SHP77 treated with DMSO at 0.1 percent for 48 hours (cell line): ENCODE results near the gene HEPACAM2.
A peak's percentile ranks its signal among the peaks of the same experiment; 100 is the strongest.

Experiments
- DNase-seq: peaks from one replicate; lab custom pipeline; 2025; lab: John Stamatoyannopoulos, UW

The HEPACAM2 gene

GRCh38 chr7:93226310-93226709, at the start of gene HEPACAM2:
TSS of gene HEPACAM2 (minus strand) at chr7:93226469.
- peak; percentile 69 for DNase-seq

GRCh38 chr7:93265220-93265619, 39.0 kb upstream of the HEPACAM2 start:
- no peak for DNase-seq

- no peak for DNase-seq
Measured at GRCh38 chr7:93262535-93262934, 36.3 kb upstream of the HEPACAM2 start.

- no peak for DNase-seq
Measured at GRCh38 chr7:93258661-93259060, 32.4 kb upstream of the HEPACAM2 start.

- no peak for DNase-seq
Measured at GRCh38 chr7:93249491-93250148, 23.4 kb upstream of the HEPACAM2 start.

GRCh38 chr7:93245525-93246432, 19.5 kb upstream of the HEPACAM2 start:
- no peak for DNase-seq

- DNase-seq, result no peak
Measured at GRCh38 chr7:93242106-93242505, 15.8 kb upstream of the HEPACAM2 start.

GRCh38 chr7:93239824-93240223, 13.6 kb upstream of the HEPACAM2 start:
- DNase-seq, result no peak

- DNase-seq, result no peak
Measured at GRCh38 chr7:93238748-93239147, 12.5 kb upstream of the HEPACAM2 start.

- no peak for DNase-seq
Measured at GRCh38 chr7:93238131-93238530, 11.9 kb upstream of the HEPACAM2 start.

GRCh38 chr7:93235541-93235940, 9.3 kb upstream of the HEPACAM2 start:
- DNase-seq, result no peak

GRCh38 chr7:93232673-93233018, 6.4 kb upstream of the HEPACAM2 start:
- DNase-seq, result no peak

GRCh38 chr7:93231799-93232672, 5.8 kb upstream of the HEPACAM2 start, which contains the start of gene VPS50:
TSS of gene VPS50 (plus strand) at chr7:93232366. CDS start at chr7:93232468, 102 bp downstream.
- peak; percentile 94 for DNase-seq

GRCh38 chr7:93231259-93231658, 5.0 kb upstream of the HEPACAM2 start:
- no peak for DNase-seq

GRCh38 chr7:93228302-93228701, 2.0 kb upstream of the HEPACAM2 start:
- peak; percentile 49 for DNase-seq

GRCh38 chr7:93219868-93220267, 6.4 kb downstream of the HEPACAM2 start:
- no peak for DNase-seq

GRCh38 chr7:93218997-93219827, 7.1 kb downstream of the HEPACAM2 start:
- no peak for DNase-seq

- no peak for DNase-seq
Measured at GRCh38 chr7:93212881-93213280, 13.4 kb downstream of the HEPACAM2 start.

- no peak for DNase-seq
Measured at GRCh38 chr7:93211228-93211818, 14.9 kb downstream of the HEPACAM2 start.

GRCh38 chr7:93205046-93205445, 21.2 kb downstream of the HEPACAM2 start:
- DNase-seq, result no peak

- DNase-seq, result peak; percentile 6
Measured at GRCh38 chr7:93203496-93203895, 22.8 kb downstream of the HEPACAM2 start.
